ENCODE results near the gene NALF2. TPM values are rescaled to one million over a fixed set of nuclear protein-coding genes. Genes with fewer than 3 reads are reported as not detected.

NALF2 gene
- total RNA-seq, 1 donor: not detected

DNA sequence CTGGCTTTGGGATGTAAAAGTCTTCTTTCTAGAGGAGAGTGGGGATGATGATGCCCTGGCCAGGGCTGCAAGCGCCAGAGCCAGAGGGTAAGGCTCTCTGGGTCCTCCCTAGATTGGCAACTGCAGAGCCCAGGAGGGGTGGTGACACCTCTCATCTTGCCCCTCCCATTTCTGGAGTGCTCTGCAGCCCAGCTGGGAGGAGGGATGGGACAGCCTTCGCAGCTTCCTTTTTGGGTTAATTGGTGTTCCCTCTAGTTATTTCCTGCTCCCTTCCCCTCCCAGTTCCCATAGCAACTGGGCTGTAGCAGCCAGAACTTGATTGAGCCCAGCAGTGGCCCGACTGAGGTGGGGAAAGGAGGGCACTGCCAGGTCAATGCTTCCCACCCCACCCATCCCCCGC lies 19.2 kb downstream of the NALF2 start:
- no peak for DNase-seq (ENCODE audit: low read depth)
- TF ChIP-seq, protein P1, sequence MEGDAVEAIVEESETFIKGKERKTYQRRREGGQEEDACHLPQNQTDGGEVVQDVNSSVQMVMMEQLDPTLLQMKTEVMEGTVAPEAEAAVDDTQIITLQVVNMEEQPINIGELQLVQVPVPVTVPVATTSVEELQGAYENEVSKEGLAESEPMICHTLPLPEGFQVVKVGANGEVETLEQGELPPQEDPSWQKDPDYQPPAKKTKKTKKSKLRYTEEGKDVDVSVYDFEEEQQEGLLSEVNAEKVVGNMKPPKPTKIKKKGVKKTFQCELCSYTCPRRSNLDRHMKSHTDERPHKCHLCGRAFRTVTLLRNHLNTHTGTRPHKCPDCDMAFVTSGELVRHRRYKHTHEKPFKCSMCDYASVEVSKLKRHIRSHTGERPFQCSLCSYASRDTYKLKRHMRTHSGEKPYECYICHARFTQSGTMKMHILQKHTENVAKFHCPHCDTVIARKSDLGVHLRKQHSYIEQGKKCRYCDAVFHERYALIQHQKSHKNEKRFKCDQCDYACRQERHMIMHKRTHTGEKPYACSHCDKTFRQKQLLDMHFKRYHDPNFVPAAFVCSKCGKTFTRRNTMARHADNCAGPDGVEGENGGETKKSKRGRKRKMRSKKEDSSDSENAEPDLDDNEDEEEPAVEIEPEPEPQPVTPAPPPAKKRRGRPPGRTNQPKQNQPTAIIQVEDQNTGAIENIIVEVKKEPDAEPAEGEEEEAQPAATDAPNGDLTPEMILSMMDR (IDR thresholded peaks at IDR 0.05; ENCODE audit: insufficient read depth, low read length): no peak
- H3K4me3 ChIP-seq (ENCODE audit: low read depth, low read length): no peak overlapping the region

DNA sequence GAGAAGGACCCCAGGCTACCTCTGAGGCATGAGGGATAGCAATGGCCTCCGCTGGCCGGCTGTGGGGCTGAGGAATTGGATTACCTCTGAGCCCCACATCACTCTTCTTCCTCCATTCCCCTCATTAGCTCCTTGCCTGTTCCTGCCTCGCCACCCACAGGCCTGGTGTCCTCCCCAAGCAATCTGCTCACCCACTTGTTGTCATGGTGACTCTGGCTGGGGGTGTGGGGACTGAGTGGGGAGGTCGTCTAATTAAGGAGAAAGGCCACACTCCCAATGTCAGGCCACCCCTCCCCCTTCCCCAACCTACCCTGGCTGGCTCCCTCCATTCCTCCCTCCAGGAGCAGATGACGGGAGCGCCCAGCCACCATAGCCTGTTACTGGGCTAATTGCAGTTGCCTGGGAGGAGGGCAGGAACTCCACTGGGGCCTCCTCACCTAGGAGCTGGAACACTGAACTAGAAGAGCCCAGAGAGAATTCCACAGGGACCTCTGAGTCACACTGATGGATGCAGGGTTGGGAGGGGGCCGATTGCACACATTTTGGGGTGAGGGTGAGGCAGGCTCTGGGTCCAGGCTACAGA lies 20.7 kb downstream of the NALF2 start:
- DNase-seq (ENCODE audit: low read depth): no peak
- H3K4me3 ChIP-seq (ENCODE audit: low read depth, low read length): no peak overlapping the region
- TF ChIP-seq, protein P1 (IDR thresholded peaks at IDR 0.05; ENCODE audit: insufficient read depth, low read length): no peak

DNA sequence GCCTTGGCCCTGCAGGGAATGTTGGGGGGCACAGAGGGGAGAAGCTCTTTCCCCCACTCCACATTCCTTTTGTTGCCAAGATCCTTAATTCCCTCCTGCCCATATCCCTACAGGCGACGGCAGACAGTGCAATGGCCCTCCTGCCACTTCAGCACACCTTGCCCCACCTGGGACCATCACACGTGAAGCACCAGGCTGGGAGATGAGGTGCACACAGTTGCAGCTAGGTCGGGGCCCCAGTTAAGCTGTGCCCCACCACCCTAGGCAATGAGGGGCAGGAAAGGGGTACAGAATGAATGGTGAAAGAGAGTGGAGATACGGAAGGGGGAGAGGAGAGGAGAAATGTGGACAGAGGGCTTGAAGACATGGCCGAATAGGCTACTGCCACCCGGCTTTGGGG lies 26.2 kb downstream of the NALF2 start:
- no peak overlapping the region for H3K4me3 ChIP-seq (ENCODE audit: low read depth, low read length)
- TF ChIP-seq, protein P1 (IDR thresholded peaks at IDR 0.05; ENCODE audit: insufficient read depth, low read length): no peak

DNA sequence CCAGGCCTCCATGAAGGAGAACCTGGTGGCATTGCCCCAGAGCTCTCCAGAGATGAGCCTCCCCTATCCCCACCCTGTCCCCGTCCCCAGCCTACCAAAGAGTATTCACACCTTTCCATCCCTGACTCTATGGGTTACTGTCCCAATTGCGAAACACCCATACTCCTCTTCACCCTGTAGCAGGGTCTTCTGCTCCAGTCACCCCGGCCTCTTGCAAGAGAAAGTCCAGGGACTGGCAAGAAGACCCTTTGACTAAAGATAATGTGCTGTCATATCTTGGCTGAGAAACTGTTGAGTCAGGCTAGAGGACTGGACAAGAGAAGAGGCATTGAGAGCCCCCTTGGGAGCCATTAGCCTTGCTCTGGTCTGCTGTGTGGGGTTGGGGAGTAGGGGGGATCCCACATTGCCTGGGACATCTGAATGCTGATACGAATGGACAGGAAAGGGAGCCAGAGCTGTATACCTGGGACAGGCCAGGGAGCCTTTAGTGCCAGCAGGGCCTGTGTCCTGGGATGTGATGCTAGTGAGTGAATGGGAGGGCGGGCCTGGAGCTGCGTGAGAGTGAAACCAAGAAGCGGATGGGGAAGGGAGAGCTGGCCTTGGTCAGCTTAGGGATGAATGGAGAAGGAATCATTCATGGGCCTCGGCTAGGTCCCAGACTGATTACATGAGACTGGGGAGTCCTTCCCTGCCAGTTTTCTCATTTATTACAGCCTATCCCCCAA lies 27.1 kb downstream of the NALF2 start:
- DNase-seq (ENCODE audit: low read depth): no peak
- no peak overlapping the region for H3K4me3 ChIP-seq (ENCODE audit: low read depth, low read length)
- TF ChIP-seq, protein P1 (IDR thresholded peaks at IDR 0.05; ENCODE audit: insufficient read depth, low read length): no peak

More for the DNA sequence above, 26.2 kb downstream of the NALF2 start:
- DNase-seq (ENCODE audit: low read depth): no peak

DNA sequence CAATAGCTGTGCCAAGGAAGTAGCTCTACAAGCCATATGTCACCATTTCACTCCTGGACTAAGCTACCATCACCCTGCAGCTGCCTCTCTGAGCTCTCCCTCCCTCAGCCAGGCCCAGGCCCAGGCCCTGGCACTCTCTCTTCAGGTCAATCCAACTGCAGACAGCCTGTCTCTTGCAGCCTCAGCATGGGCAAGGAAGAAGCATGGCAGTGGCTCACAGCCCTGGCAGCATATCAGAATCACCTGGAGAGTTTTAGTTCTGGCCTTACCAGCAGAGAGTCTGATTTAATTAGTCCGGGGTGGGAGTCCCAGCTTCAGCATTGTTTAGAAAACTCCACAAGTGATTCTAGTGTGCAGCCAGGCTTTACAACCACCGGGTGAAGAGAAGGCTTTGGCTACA lies 31.5 kb downstream of the NALF2 start:
- no peak for DNase-seq (ENCODE audit: low read depth)
- no peak overlapping the region for H3K4me3 ChIP-seq (ENCODE audit: low read depth, low read length)
- TF ChIP-seq, protein P1 (IDR thresholded peaks at IDR 0.05; ENCODE audit: insufficient read depth, low read length): no peak

DNA sequence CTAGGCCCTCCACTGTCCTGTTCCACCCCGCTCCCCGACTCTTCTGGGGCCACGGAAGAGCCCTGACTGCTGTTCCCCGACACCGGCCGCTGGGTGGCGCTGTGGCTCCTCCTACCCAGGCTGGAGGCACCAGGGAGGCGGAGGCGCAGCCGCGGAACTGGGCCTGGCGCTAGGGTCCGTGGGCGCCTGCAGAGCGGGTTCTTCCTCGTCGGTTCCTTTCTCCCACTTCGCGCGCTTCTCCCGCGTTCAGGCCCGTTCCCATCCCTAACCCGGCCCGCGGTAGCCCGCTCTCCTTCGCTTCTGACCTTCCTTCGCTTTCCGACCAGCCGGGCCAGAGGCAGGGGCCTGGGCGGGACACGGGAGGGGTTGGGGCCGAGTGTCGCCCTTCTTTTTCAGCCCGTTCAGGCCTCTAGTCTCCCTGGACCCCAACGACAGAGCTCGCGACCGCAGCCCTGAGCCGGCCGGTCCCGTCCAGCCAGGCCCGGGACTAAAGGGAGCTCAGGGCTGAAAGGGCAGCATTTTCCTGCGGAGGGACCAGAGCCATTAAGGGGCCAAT lies 34.3 kb downstream of the NALF2 start:
- H3K4me3 ChIP-seq (ENCODE audit: low read depth, low read length): peak overlapping the region; percentile 49
- DNase-seq (ENCODE audit: low read depth): peak; percentile 49
- TF ChIP-seq, protein P1 (IDR thresholded peaks at IDR 0.05; ENCODE audit: insufficient read depth, low read length): peak; percentile 73

Data from fibroblast of the aortic adventitia (primary cell).